ENCODE results near the gene CD2BP2.
A peak's percentile ranks its signal among the peaks of the same experiment; 100 is the strongest.

Gene CD2BP2

DNA sequence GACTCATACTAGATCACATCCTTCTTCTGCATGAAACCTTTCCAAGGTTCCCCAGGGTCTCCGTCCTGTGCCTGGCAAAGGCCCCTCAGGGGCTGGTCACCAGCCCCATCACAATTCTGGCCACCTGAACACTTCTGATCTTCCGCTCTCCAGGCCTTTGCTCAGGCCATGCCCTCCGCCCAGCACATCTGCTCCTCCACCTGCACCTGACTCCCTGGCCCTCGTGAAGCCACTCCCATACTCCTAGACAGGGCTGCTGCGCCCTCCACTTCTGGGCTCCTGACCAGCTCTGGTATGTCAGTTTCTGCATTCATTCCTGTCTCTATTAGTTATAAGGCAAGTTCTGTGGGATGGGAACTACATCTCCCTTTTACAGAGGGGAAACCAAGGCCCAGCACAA is 17.6 kb upstream of the CD2BP2 start:
- peaks cover 22% of the 10 kb centered on the region for H3K79me2 ChIP-seq (ENCODE audit: insufficient read depth, low read length)
- peak overlapping the region; percentile 76 for H3K27ac ChIP-seq (ENCODE audit: low read depth, low read length)
- no peaks in the 10 kb centered on the region for H3K36me3 ChIP-seq (ENCODE audit: low read length)
- H3K27me3 ChIP-seq (ENCODE audit: low read length) = no peaks in the 10 kb centered on the region
- H4K20me1 ChIP-seq (ENCODE audit: low read depth, low read length) = no peaks in the 10 kb centered on the region; the same call in 1 of the 2 replicates
- no peaks in the 10 kb centered on the region for H3K9me2 ChIP-seq (replicated peaks; ENCODE audit: insufficient read depth, low read length)
- no peak for TF ChIP-seq EZH2phosphoT487 (conservative IDR thresholded peaks at IDR 0.05; ENCODE audit: low read length)
- TF ChIP-seq, protein P1, sequence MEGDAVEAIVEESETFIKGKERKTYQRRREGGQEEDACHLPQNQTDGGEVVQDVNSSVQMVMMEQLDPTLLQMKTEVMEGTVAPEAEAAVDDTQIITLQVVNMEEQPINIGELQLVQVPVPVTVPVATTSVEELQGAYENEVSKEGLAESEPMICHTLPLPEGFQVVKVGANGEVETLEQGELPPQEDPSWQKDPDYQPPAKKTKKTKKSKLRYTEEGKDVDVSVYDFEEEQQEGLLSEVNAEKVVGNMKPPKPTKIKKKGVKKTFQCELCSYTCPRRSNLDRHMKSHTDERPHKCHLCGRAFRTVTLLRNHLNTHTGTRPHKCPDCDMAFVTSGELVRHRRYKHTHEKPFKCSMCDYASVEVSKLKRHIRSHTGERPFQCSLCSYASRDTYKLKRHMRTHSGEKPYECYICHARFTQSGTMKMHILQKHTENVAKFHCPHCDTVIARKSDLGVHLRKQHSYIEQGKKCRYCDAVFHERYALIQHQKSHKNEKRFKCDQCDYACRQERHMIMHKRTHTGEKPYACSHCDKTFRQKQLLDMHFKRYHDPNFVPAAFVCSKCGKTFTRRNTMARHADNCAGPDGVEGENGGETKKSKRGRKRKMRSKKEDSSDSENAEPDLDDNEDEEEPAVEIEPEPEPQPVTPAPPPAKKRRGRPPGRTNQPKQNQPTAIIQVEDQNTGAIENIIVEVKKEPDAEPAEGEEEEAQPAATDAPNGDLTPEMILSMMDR (IDR thresholded peaks at IDR 0.05; ENCODE audit: insufficient read depth, low read length, poor library complexity, severe bottlenecking) = no peak
- no peak overlapping the region for H2AFZ ChIP-seq (ENCODE audit: low read depth, low read length, severe bottlenecking)
- H3K9me3 ChIP-seq (ENCODE audit: insufficient read depth, low read length) = no peaks in the 10 kb centered on the region
- no peak overlapping the region for H3K4me3 ChIP-seq (ENCODE audit: insufficient read depth, low read length, poor library complexity, severe bottlenecking)
- peak overlapping the region; percentile 78 for H3K4me2 ChIP-seq (ENCODE audit: low read depth, low read length, poor library complexity, severe bottlenecking)
- peaks cover 21% of the 10 kb centered on the region for H3F3A ChIP-seq (ENCODE audit: insufficient read depth)
- H3K9ac ChIP-seq (ENCODE audit: low read length) = peak overlapping the region; percentile 57; the same call in 1 of the 2 replicates

DNA sequence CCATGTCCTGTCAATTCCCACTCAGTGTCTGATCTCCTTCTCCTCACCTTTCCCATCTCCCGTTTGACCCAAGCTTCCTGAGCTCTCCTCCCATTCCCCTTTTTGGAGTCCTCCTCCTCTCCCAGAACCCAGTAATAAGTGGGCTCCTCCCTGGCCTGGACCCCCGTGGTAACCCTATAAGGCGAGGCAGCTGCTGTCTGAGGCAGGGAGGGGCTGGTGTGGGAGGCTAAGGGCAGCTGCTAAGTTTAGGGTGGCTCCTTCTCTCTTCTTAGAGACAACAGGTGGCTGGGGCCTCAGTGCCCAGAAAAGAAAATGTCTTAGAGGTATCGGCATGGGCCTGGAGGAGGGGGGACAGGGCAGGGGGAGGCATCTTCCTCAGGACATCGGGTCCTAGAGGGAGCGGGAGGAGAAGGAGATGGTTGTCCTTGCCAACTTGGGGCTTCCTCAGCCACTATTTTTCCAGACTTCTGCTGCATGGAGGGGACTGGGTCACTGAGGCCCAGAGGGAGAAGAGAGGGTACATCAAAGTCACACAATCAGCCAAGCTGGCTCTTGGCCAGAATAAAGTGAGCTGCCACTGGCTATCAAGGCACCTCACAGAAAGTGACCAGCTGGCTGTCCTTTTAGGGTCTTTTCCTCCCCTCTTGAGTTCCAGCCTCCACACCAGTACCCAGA is 17.1 kb upstream of the CD2BP2 start:
- Histone ChIP-seq H3K9me2 (replicated peaks; ENCODE audit: insufficient read depth, low read length) (no peaks in the 10 kb centered on the region), H2AFZ (ENCODE audit: low read depth, low read length, severe bottlenecking) (peak overlapping the region; percentile 20), H3F3A (ENCODE audit: insufficient read depth) (peaks cover 16% of the 10 kb centered on the region), H3K9ac (ENCODE audit: low read length) (peak overlapping the region; percentile 57), H3K27me3 (ENCODE audit: low read length) (no peaks in the 10 kb centered on the region), H3K4me3 (ENCODE audit: insufficient read depth, low read length, poor library complexity, severe bottlenecking) (no peak overlapping the region), H3K9me3 (ENCODE audit: insufficient read depth, low read length) (no peaks in the 10 kb centered on the region), H3K4me2 (ENCODE audit: low read depth, low read length, poor library complexity, severe bottlenecking) (peak overlapping the region; percentile 78), H3K27ac (ENCODE audit: low read depth, low read length) (peak overlapping the region; percentile 76), H3K36me3 (ENCODE audit: low read length) (no peaks in the 10 kb centered on the region), H4K20me1 (ENCODE audit: low read depth, low read length) (no peaks in the 10 kb centered on the region; the same call in 1 of the 2 replicates), H3K79me2 (ENCODE audit: insufficient read depth, low read length) (peaks cover 28% of the 10 kb centered on the region)
- TF ChIP-seq EZH2phosphoT487 (conservative IDR thresholded peaks at IDR 0.05; ENCODE audit: low read length) = no peak
- TF ChIP-seq, protein P1 (IDR thresholded peaks at IDR 0.05; ENCODE audit: insufficient read depth, low read length, poor library complexity, severe bottlenecking) = no peak

DNA sequence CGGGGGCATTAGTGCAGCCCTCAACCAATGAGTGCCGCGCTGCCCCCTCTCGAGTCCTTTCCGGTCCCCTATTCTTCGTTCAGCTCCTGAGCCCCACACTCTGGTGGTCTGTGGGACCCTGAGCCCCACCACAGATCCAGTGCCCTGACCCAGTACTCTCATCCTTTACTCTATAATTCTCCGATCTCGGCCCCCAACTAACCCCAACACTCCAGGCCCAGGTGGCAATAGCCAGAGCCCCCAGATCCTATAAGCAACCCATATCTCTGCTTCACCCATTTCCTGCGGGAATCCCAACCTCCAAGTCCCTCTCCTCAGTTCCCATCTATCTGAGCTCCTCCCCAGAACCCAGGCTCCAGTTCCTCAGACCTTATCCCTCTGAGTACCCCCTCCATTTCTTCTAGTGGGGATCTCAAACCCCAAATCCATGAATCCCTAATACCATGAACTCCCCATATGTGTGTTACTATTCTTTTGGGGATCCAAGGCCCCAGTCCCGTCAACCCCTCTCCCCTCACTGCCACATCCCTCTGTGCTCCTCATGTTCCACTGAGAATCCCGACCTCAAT is 16.2 kb upstream of the CD2BP2 start:
- Histone ChIP-seq H2AFZ (ENCODE audit: low read depth, low read length, severe bottlenecking) (no peak overlapping the region), H3K4me3 (ENCODE audit: insufficient read depth, low read length, poor library complexity, severe bottlenecking) (peak overlapping the region; percentile 40), H3F3A (ENCODE audit: insufficient read depth) (peaks cover 14% of the 10 kb centered on the region), H3K9me3 (ENCODE audit: insufficient read depth, low read length) (no peaks in the 10 kb centered on the region), H3K4me2 (ENCODE audit: low read depth, low read length, poor library complexity, severe bottlenecking) (peak overlapping the region; percentile 78), H3K79me2 (ENCODE audit: insufficient read depth, low read length) (peaks cover 36% of the 10 kb centered on the region), H3K27ac (ENCODE audit: low read depth, low read length) (peak overlapping the region; percentile 76), H4K20me1 (ENCODE audit: low read depth, low read length) (no peaks in the 10 kb centered on the region; the same call in 1 of the 2 replicates), H3K27me3 (ENCODE audit: low read length) (no peaks in the 10 kb centered on the region), H3K9me2 (replicated peaks; ENCODE audit: insufficient read depth, low read length) (no peaks in the 10 kb centered on the region), H3K9ac (ENCODE audit: low read length) (peak overlapping the region; percentile 57), H3K36me3 (ENCODE audit: low read length) (no peaks in the 10 kb centered on the region)
- no peak for TF ChIP-seq EZH2phosphoT487 (conservative IDR thresholded peaks at IDR 0.05; ENCODE audit: low read length)
- TF ChIP-seq, protein P1 (IDR thresholded peaks at IDR 0.05; ENCODE audit: insufficient read depth, low read length, poor library complexity, severe bottlenecking) = no peak

All from SU-DHL-6 (cell line).